ENCODE results near the gene TRIM41. TPM values are rescaled to one million over a fixed set of nuclear protein-coding genes. Genes with fewer than 3 reads are reported as not detected.
A peak's percentile ranks its signal among the peaks of the same experiment; 100 is the strongest.

TRIM41 gene
- total RNA-seq, 1 donor from 2014 or later: 17.5 TPM

DNA sequence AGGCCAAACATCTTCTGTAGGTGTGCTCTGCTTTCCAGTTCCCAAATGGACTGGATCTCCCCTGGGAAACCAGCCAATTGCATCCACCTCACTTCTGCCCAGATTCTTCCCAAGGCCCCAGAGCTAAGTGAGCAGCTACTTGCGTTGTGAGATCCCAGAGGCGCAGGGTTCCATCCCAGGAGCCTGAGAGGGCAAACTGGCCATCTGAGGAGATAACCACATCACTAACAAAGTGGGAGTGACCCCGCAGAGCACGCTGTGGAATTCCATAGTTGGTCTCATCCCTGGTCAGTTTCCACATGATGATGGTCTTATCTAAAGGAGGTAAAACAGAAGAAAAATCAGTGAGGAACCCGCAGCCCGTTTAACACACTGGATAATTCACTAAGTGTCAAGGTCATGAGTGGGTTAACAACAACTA, 19.0 kb downstream of the TRIM41 start:
- peaks cover 8% of the 10 kb centered on the region for H3K36me3 ChIP-seq (ENCODE audit: control insufficient read depth, insufficient read depth, low read length)
- TF ChIP-seq, protein P1, sequence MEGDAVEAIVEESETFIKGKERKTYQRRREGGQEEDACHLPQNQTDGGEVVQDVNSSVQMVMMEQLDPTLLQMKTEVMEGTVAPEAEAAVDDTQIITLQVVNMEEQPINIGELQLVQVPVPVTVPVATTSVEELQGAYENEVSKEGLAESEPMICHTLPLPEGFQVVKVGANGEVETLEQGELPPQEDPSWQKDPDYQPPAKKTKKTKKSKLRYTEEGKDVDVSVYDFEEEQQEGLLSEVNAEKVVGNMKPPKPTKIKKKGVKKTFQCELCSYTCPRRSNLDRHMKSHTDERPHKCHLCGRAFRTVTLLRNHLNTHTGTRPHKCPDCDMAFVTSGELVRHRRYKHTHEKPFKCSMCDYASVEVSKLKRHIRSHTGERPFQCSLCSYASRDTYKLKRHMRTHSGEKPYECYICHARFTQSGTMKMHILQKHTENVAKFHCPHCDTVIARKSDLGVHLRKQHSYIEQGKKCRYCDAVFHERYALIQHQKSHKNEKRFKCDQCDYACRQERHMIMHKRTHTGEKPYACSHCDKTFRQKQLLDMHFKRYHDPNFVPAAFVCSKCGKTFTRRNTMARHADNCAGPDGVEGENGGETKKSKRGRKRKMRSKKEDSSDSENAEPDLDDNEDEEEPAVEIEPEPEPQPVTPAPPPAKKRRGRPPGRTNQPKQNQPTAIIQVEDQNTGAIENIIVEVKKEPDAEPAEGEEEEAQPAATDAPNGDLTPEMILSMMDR (IDR thresholded peaks at IDR 0.05; ENCODE audit: insufficient read depth, low read length, poor library complexity, severe bottlenecking): no peak
- no peaks in the 10 kb centered on the region for H3K27me3 ChIP-seq (ENCODE audit: control insufficient read depth, insufficient read depth, low read length)
- peak overlapping the region; percentile 78 for H3K4me3 ChIP-seq (ENCODE audit: low read depth, low read length)
- DNase-seq (ENCODE audit: low read depth): no peak

DNA sequence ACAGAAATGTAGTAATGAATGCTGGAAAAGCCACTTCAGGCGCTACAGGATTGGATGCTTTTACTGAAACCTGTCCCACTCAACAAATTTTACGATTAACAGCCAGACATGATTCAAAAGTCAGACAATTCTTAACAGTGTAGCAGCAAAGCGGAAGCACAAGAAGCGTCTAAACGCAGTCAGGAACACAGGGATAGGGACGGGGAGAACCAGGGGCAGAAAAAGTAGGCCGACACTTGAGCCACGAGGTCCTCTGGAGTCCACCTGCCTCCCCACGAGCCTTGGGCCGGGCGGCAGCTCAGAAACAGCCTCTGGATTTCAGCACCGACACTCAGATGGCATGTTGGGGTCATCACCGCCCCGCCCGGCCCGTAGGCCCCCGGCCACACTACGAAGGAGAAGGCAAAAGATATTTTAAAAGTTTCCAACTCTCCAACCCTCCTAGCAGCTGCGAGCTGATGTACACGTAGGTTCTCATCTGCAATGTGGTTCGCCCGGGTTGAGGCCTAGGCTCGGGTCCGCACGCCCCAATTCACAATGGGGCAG, 20.0 kb downstream of the TRIM41 start:
- Histone ChIP-seq H3K4me3 (ENCODE audit: low read depth, low read length) (peak overlapping the region; percentile 78), H3K36me3 (ENCODE audit: control insufficient read depth, insufficient read depth, low read length) (peaks cover 2% of the 10 kb centered on the region), H3K27me3 (ENCODE audit: control insufficient read depth, insufficient read depth, low read length) (no peaks in the 10 kb centered on the region)
- TF ChIP-seq, protein P1 (IDR thresholded peaks at IDR 0.05; ENCODE audit: insufficient read depth, low read length, poor library complexity, severe bottlenecking): no peak
- DNase-seq (ENCODE audit: low read depth): no peak

DNA sequence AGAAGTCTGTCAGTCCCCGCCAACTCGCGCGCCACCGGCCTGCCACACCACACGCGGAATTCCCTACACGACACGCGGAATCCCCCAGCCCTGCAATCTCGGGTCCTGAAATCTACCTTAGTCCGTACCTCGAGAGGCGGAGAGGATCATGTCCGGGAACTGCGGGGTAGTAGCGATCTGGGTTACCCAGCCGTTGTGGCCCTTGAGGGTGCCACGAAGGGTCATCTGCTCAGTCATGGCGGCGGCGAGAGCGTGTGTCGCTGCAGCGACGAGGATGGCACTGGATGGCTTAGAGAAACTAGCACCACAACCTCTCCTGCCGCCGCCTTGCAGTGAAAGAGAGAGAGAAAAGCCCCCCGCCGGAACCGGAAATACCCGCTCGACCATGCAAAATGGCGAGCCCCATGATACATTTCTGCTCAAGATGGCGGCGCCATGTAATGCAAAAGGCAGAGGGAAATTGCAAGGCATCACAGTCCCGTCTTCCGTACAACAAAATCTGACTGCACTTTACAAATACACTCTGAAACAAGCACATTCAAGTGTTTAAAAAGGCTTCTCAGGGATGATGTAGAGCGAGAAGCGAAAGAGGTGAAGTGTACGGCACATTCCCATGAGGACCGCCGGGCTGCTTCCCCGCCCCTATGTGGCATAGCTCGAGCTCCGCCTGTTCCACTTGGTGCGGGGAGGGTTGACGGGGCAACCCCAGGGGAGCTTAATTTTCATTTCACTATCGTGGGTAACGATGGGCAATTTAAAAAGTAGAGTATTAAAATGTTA, 20.7 kb downstream of the TRIM41 start, which contains the start of gene RACK1:
Gene RACK1, minus strand, starts transcription at position 343 of the 780 bp plus-strand sequence. Its CDS starts 106 bp downstream, at position 237.
- Histone ChIP-seq H3K4me3 (ENCODE audit: low read depth, low read length) (peak within 1 kb of the TSS; percentile 78), H3K36me3 (ENCODE audit: control insufficient read depth, insufficient read depth, low read length) (peaks cover 2% of the 10 kb centered on the region), H3K27me3 (ENCODE audit: control insufficient read depth, insufficient read depth, low read length) (no peaks in the 10 kb centered on the region)
- TF ChIP-seq, protein P1 (IDR thresholded peaks at IDR 0.05; ENCODE audit: insufficient read depth, low read length, poor library complexity, severe bottlenecking): no peak
- peak; percentile 49 for DNase-seq (ENCODE audit: low read depth)

DNA sequence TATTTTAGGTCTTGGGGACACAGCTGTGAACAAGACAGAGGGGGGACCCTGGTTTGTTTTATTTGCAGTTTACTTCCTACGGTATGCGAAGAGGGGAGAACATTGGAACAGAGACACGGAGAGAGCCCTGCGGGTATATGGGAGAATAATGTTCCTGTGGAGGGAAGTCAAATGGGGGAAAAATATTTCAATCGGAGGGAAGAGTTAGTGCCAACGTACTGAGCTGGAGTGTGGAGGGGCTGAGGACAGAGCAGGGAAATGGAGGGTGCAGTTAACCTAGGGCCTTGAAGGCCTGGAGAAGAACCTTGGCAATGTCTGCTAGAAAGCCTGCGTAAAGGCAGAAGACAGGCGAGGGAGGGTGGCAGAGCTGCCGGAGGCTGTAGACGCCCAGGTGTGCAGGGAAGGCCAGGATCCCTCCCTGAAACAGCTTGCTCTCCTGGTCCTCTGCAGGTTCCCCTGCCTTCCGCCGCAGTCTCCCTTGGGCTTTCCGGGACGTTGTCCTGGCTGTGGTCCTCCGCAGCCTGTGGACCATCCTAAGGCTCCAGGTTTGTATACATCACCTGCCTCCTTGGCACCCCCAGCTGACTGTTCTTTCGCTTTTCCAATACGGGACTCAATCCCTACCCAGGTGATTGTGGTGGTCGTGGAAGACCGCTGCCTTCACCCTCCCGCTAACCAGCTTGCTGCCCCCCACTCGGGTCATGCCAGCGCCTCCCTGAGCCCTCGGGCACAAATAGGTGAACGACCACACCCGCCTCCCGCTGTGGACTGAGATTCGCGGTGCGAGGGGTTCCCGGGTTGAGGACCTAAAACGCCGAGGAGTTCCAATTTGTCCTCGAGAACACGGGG, 22.6 kb downstream of the TRIM41 start:
- DNase-seq (ENCODE audit: low read depth): no peak
- H3K4me3 ChIP-seq (ENCODE audit: low read depth, low read length): peak overlapping the region; percentile 76
- H3K36me3 ChIP-seq (ENCODE audit: control insufficient read depth, insufficient read depth, low read length): peaks cover 1% of the 10 kb centered on the region
- no peaks in the 10 kb centered on the region for H3K27me3 ChIP-seq (ENCODE audit: control insufficient read depth, insufficient read depth, low read length)
- TF ChIP-seq, protein P1 (IDR thresholded peaks at IDR 0.05; ENCODE audit: insufficient read depth, low read length, poor library complexity, severe bottlenecking): no peak

DNA sequence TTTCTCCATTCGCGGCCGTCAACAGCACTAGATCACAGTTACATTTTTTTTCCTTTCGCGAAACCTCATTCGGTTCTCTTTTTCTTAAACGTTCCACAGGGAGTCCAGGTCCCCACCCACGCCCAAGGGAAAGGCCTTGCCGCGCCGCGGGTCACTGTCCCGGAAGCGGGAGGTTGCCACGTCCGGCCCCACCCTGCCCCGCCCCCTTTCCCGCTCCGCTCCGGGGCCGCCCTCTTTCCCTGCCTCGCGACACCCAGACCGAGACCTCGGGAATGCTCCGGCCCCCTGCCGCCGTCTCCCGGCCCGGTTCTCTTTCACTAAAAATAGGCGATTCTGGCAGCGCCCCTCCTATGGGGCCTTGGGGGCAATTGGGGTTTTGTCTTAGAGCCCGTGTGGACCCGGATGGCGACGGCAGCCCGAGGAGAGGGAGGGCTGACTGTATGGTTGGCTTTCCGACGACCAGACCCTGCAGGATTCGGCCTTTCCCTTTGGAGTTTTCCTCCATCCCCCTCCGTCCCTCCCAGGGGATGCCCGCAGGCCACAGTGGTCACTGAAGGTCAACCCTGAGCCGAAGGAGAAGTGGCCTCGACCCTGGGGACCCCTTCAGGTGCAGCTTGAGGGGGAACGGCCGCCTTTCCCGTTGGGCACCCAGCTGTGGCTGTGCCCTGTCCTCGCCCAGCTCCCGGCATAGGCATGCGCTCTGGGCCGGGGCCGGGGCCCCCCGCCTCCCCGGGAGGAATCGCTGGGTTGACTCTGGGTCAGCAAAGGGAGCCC, 23.4 kb downstream of the TRIM41 start:
- H3K27me3 ChIP-seq (ENCODE audit: control insufficient read depth, insufficient read depth, low read length): no peaks in the 10 kb centered on the region
- peak; percentile 23 for DNase-seq (ENCODE audit: low read depth)
- H3K36me3 ChIP-seq (ENCODE audit: control insufficient read depth, insufficient read depth, low read length): peaks cover 1% of the 10 kb centered on the region
- peak overlapping the region; percentile 76 for H3K4me3 ChIP-seq (ENCODE audit: low read depth, low read length)
- TF ChIP-seq, protein P1 (IDR thresholded peaks at IDR 0.05; ENCODE audit: insufficient read depth, low read length, poor library complexity, severe bottlenecking): no peak
